GM12878 (cell line): ENCODE measurements around the gene NNMT. TPM values are rescaled to one million over a fixed set of nuclear protein-coding genes. Genes with fewer than 3 reads are reported as not detected.

Source experiments
- ASH2L ChIP-seq: fragments of 300-600, 200-600 bp; sonication (generic); IDR thresholded peaks from 2 replicates; pipeline ENCODE4 v1.6.1; 2017; ENCODE audit warnings: low read depth, mild to moderate bottlenecking, borderline replicate concordance
- CHD1 ChIP-seq: IDR thresholded peaks from 2 replicates; pipeline ENCODE4 v1.6.1; 2012; ENCODE audit warnings: low read depth, low read length, improper control_type of control experiment
- IRF4 ChIP-seq: IDR thresholded peaks from 2 replicates; pipeline ENCODE4 v1.6.1; 2011; ENCODE audit warnings: low read depth, low read length
- NBN ChIP-seq: fragments of 450-650 bp; IDR thresholded peaks from 2 replicates; pipeline ENCODE4 v1.6.1; 2016
- NFXL1 ChIP-seq: fragments of 450-650 bp; IDR thresholded peaks from 2 replicates; pipeline ENCODE4 v1.6.1; 2017; ENCODE audit warnings: antibody characterized with exemption, mild to moderate bottlenecking, borderline replicate concordance
- NR2C1 ChIP-seq: fragments of 450-650 bp; IDR thresholded peaks from 2 replicates; pipeline ENCODE4 v1.6.1; 2017; ENCODE audit warnings: antibody characterized with exemption, mild to moderate bottlenecking, moderate library complexity
- RB1 ChIP-seq: fragments of 450-650 bp; formaldehyde crosslinking; IDR thresholded peaks from 2 replicates; pipeline ENCODE4 v1.6.1; 2017; ENCODE audit warnings: mild to moderate bottlenecking, borderline replicate concordance
- TCF3 ChIP-seq: IDR thresholded peaks from 2 replicates; pipeline ENCODE4 v1.6.1; 2012; ENCODE audit warnings: low read depth, mild to moderate bottlenecking, low read length, borderline replicate concordance; ENCODE audit not compliant: insufficient read depth
- YBX1 ChIP-seq: fragments of 450-650 bp; IDR thresholded peaks from 2 replicates; pipeline ENCODE4 v1.6.1; 2016; ENCODE audit warnings: antibody characterized with exemption
- ZNF217 ChIP-seq: fragments of 450-650 bp; IDR thresholded peaks from 2 replicates; pipeline ENCODE4 v1.6.1; 2017; ENCODE audit warnings: antibody characterized with exemption, mild to moderate bottlenecking
- ZNF592 ChIP-seq: fragments of 450-650 bp; IDR thresholded peaks from 2 replicates; pipeline ENCODE4 v1.6.1; 2017; ENCODE audit warnings: mild to moderate bottlenecking, moderate library complexity
- ZZZ3 ChIP-seq: IDR thresholded peaks from 2 replicates; pipeline ENCODE4 v1.6.1; 2011; ENCODE audit warnings: low read depth; ENCODE audit not compliant: control insufficient read depth, insufficient read length
- polyA plus RNA-seq, 11 experiments: library from polyadenylated mRNA; depleted of rRNA in 4 of 11; unstranded in 6 of 11; stranded (reverse) in 5 of 11; fragments of >200 nt; fragmentation: Nextera tagmentation in 4 of 11; fragmentation: Illumina TruSeq in 1 of 11; extraction: Ambion mirVana in 4 of 11; extraction: Trizol in 1 of 11; gene quantifications; 1 replicate in 1 of 11; 2 replicates in 10 of 11; pipeline versions ENCODE4 v1.2.1 to v1.2.3, GENCODE V29; 2011 to 2016; ENCODE audit warnings: inconsistent platforms in 2 of 11, missing spikeins in 2 of 11, low read depth in 1 of 11
- total RNA-seq, 4 experiments: library from RNA; depleted of rRNA in 3 of 4; stranded (reverse); fragments of >200 nt in 3 of 4; fragmentation: Illumina TruSeq in 1 of 4; extraction: Trizol in 1 of 4; gene quantifications; 2 replicates each; pipeline versions ENCODE4 v1.2.1 to v1.2.3, GENCODE V29; 2013 to 2021

The NNMT gene
- total and polyA plus RNA-seq, 10 of the 15 experiments (the other 5 are each of a cell fraction or from before 2014, with no cell fraction given), result 0.46 TPM; not detected in 9

GRCh38 chr11:114344494-114344893 is 48.3 kb downstream of the NNMT start (continued):
- no peak for TF ChIP-seq ZZZ3
- TF ChIP-seq ZNF592, result no peak
- no peak for TF ChIP-seq NR2C1
- TF ChIP-seq ASH2L, result no peak
- no peak for TF ChIP-seq NBN
- no peak for TF ChIP-seq CHD1
- no peak for TF ChIP-seq TCF3
- no peak for TF ChIP-seq ZNF217
- no peak for TF ChIP-seq YBX1
- TF ChIP-seq RB1, result no peak
- TF ChIP-seq NFXL1, result no peak
- TF ChIP-seq IRF4, result no peak
